K562 (cell line): ENCODE data around the gene ELF3. TPM values are rescaled to one million over a fixed set of nuclear protein-coding genes. Genes with fewer than 3 reads are reported as not detected.
A peak's percentile ranks its signal among the peaks of the same experiment; 100 is the strongest.

Source experiments
- BCL6 ChIP-seq: fragments of 250-450 bp; sonication (Bioruptor Pico); IDR thresholded peaks from 2 replicates; pipeline ENCODE4 v1.4.0; 2020
- CBX3 ChIP-seq, 2 experiments: IDR thresholded peaks; 1 replicate in 1 of 2; 2 replicates in 1 of 2; pipeline ENCODE4 v1.6.1; 2012; ENCODE audit warnings: inconsistent platforms in 2 of 2, low read length in 2 of 2, borderline replicate concordance in 1 of 2, control low read depth in 1 of 2
- CSDE1 ChIP-seq, 2 experiments: fragments of 450-650 bp; IDR thresholded peaks; 2 replicates each; pipeline ENCODE4 v1.6.1; 2016; ENCODE audit warnings: mild to moderate bottlenecking in 1 of 2
- DACH1 ChIP-seq: fragments of 450-650 bp; IDR thresholded peaks from 2 replicates; pipeline ENCODE4 v1.6.1; 2018; ENCODE audit not compliant: partially characterized antibody
- FOXA3 ChIP-seq, 2 experiments: fragments of 450-650 bp in 1 of 2; sonication (generic) in 1 of 2; formaldehyde crosslinking; IDR thresholded peaks in 1 of 2; conservative IDR thresholded peaks in 1 of 2; 2 replicates each; pipeline versions ENCODE4 v1.4.0 to v1.8.0; 2020 to 2022; ENCODE audit warnings: mild to moderate bottlenecking in 2 of 2, missing genetic modification reagents in 1 of 2
- FUS ChIP-seq: fragments of 200-400 bp; formaldehyde crosslinking; optimal IDR thresholded peaks from 2 replicates; pipeline ENCODE3; 2017; ENCODE audit warnings: low read depth, low read length
- ID3 ChIP-seq, 2 experiments: fragments of 250-450 bp in 1 of 2; fragments of 450-650 bp in 1 of 2; sonication (Bioruptor Pico) in 1 of 2; IDR thresholded peaks; 2 replicates each; pipeline versions ENCODE4 v1.6.1 to v1.8.0; 2016 to 2021; ENCODE audit warnings: mild to moderate bottlenecking in 2 of 2, moderate library complexity in 2 of 2, missing compliant biosample characterization in 1 of 2, missing genetic modification characterization in 1 of 2
- ILK ChIP-seq: fragments of 450-650 bp; IDR thresholded peaks from 2 replicates; pipeline ENCODE4 v1.6.1; 2016; ENCODE audit warnings: missing genetic modification characterization, low read depth, mild to moderate bottlenecking, missing compliant biosample characterization, moderate library complexity, borderline replicate concordance
- MAZ ChIP-seq, 2 experiments: fragments of 450-650 bp in 1 of 2; sonication (generic) in 1 of 2; formaldehyde crosslinking; IDR thresholded peaks in 1 of 2; conservative IDR thresholded peaks in 1 of 2; 2 replicates each; pipeline versions ENCODE4 v1.4.0 to v1.5.0; 2020; ENCODE audit warnings: mild to moderate bottlenecking in 1 of 2, missing genetic modification reagents in 1 of 2
- MED1 ChIP-seq: sonication (generic); formaldehyde crosslinking; IDR thresholded peaks from 2 replicates; pipeline ENCODE4 v1.8.1; 2023; ENCODE audit warnings: missing genetic modification reagents, borderline replicate concordance
- MYC ChIP-seq, 2 experiments: fragments of 250-450 bp in 1 of 2; sonication (Bioruptor Pico) in 1 of 2; IDR thresholded peaks; 2 replicates each; pipeline versions ENCODE4 v1.5.1 to v1.6.1; 2012 to 2021; ENCODE audit warnings: low read depth in 2 of 2, borderline replicate concordance in 1 of 2, improper control_type of control experiment in 1 of 2, low read length in 1 of 2, mild to moderate bottlenecking in 1 of 2, moderate library complexity in 1 of 2
- NONO ChIP-seq, 2 experiments: fragments of 200-400 bp in 1 of 2; fragments of 450-650 bp in 1 of 2; formaldehyde crosslinking in 1 of 2; IDR thresholded peaks; 2 replicates each; pipeline ENCODE4 v1.6.1; 2017; ENCODE audit warnings: low read depth in 2 of 2, mild to moderate bottlenecking in 2 of 2, moderate library complexity in 2 of 2, low read length in 1 of 2
- NR0B1 ChIP-seq: fragments of 450-650 bp; IDR thresholded peaks from one replicate; pipeline ENCODE4 v1.6.1; 2018; ENCODE audit warnings: mild to moderate bottlenecking, moderate library complexity; ENCODE audit not compliant: partially characterized antibody
- POLR3A ChIP-seq: IDR thresholded peaks from 2 replicates; pipeline ENCODE4 v1.6.1; 2011; ENCODE audit warnings: borderline replicate concordance, mild to moderate bottlenecking, moderate library complexity; ENCODE audit not compliant: insufficient read length, insufficient read depth; ENCODE audit errors: extremely low read depth
- RFX5 ChIP-seq: IDR thresholded peaks from 2 replicates; pipeline ENCODE4 v1.6.1; 2011; ENCODE audit warnings: low read depth, mild to moderate bottlenecking, improper control_type of control experiment, low read length
- RUNX1 ChIP-seq: sonication (generic); IDR thresholded peaks from 2 replicates; pipeline ENCODE4 v1.6.1; 2016; ENCODE audit warnings: antibody characterized with exemption, low read depth
- ZNF699 ChIP-seq: fragments of 250-450 bp; sonication (Bioruptor Pico); IDR thresholded peaks from 2 replicates; pipeline ENCODE4 v1.8.0; 2021; ENCODE audit warnings: mild to moderate bottlenecking, moderate library complexity; ENCODE audit not compliant: insufficient replicate concordance
- ZNF780A ChIP-seq: fragments of 250-450 bp; sonication (Bioruptor Pico); IDR thresholded peaks from 2 replicates; pipeline ENCODE4 v1.5.0; 2021; ENCODE audit warnings: mild to moderate bottlenecking
- polyA plus RNA-seq, 8 experiments: library from polyadenylated mRNA; depleted of rRNA in 4 of 8; stranded (reverse) in 5 of 8; unstranded in 3 of 8; fragments of >200 nt; fragmentation: Nextera tagmentation in 2 of 8; fragmentation: Illumina TruSeq in 1 of 8; extraction: Ambion mirVana in 2 of 8; extraction: Trizol in 1 of 8; gene quantifications; 2 replicates each; pipeline versions ENCODE4 v1.2.1 to v1.2.3, GENCODE V29; 2011 to 2014; ENCODE audit warnings: inconsistent platforms in 1 of 8, missing spikeins in 1 of 8
- total RNA-seq, 7 experiments: library from RNA; depleted of rRNA in 6 of 7; stranded (reverse); fragments of >200 nt in 6 of 7; fragmentation: Illumina TruSeq in 2 of 7; extraction: Trizol in 2 of 7; gene quantifications; 2 replicates each; pipeline versions ENCODE4 v1.2.1 to v1.2.3, GENCODE V29; 2011 to 2021; ENCODE audit warnings: low replicate concordance in 1 of 7
- TF ChIP-seq, protein P1 (sequence below), 2 experiments: fragments of 450-650 bp; IDR thresholded peaks; 2 replicates each; pipeline ENCODE4 v1.6.1; 2018; ENCODE audit warnings: mild to moderate bottlenecking in 2 of 2, low read depth in 1 of 2; ENCODE audit not compliant: partially characterized antibody in 2 of 2
- TF ChIP-seq, protein P2 (sequence below): fragments of 200-800 bp; sonication (Bioruptor generic); IDR thresholded peaks from 2 replicates; pipeline ENCODE4 v1.6.1; 2017; ENCODE audit warnings: missing genetic modification characterization, missing compliant biosample characterization

ELF3 gene
- total and polyA plus RNA-seq, 9 of the 15 experiments (the other 6 are each of a cell fraction or from before 2014, with no cell fraction given): 0.03 to 1.2 (median 0.07) TPM; not detected in 4

DNA sequence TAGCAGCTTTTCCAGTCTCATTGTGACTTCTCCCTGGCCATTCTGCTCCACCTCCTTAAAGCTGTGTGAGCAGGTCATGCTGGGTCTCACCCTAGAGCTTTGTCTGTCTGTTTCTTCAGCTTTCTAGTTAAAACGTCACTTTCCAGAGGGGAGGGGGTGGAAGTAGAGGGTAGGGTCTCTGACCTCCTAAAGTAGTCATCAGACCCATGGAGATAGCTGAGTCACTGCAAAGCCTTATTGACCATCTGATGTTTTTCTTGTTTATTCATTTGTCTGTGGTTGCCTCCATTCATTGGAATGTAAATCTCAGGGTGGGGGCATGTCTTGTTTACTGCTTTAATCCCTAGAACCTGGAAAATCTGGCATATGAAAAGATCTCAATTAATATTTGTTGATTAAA is 52.7 kb downstream of the ELF3 start (continued):
- TF ChIP-seq FOXA3 (CRISPR knock-in tag; conservative IDR thresholded peaks at IDR 0.05 in 1 of 2, IDR thresholded peaks at IDR 0.05 in 1 of 2): 0 out of 4 replicates have a peak, but pooled peaks of 1 of the 2 experiments have one; percentile 39
- TF ChIP-seq MYC (IDR thresholded peaks at IDR 0.05; ENCODE audit: low read depth, low read length): no peak
- TF ChIP-seq MYC (CRISPR knock-in tag; IDR thresholded peaks at IDR 0.05; ENCODE audit: borderline replicate concordance, low read depth): no peak
- no peak for TF ChIP-seq BCL6 (CRISPR knock-in tag)
- TF ChIP-seq NONO (IDR thresholded peaks at IDR 0.05; ENCODE audit: low read depth in 2 of 2, low read length in 1 of 2): no peak
- no peak for TF ChIP-seq FUS
- TF ChIP-seq CSDE1 (IDR thresholded peaks at IDR 0.05): no peak
- no peak for TF ChIP-seq RFX5
- TF ChIP-seq DACH1: no peak
- no peak for TF ChIP-seq RUNX1
- TF ChIP-seq MAZ (CRISPR knock-in tag; conservative IDR thresholded peaks at IDR 0.05 in 1 of 2, IDR thresholded peaks at IDR 0.05 in 1 of 2): no peak
- TF ChIP-seq ZNF699 (CRISPR knock-in tag): no peak
- no peak for TF ChIP-seq NR0B1
- TF ChIP-seq MED1 (CRISPR knock-in tag): no peak
- TF ChIP-seq CBX3 (IDR thresholded peaks at IDR 0.05; ENCODE audit: borderline replicate concordance in 1 of 2, low read length in 2 of 2): no peak
- no peak for TF ChIP-seq ID3 (CRISPR knock-in tag; IDR thresholded peaks at IDR 0.05)
- no peak for TF ChIP-seq ID3 (tag; IDR thresholded peaks at IDR 0.05)
- no peak for TF ChIP-seq POLR3A
- TF ChIP-seq ZNF780A (CRISPR knock-in tag): no peak
- TF ChIP-seq, protein P1, sequence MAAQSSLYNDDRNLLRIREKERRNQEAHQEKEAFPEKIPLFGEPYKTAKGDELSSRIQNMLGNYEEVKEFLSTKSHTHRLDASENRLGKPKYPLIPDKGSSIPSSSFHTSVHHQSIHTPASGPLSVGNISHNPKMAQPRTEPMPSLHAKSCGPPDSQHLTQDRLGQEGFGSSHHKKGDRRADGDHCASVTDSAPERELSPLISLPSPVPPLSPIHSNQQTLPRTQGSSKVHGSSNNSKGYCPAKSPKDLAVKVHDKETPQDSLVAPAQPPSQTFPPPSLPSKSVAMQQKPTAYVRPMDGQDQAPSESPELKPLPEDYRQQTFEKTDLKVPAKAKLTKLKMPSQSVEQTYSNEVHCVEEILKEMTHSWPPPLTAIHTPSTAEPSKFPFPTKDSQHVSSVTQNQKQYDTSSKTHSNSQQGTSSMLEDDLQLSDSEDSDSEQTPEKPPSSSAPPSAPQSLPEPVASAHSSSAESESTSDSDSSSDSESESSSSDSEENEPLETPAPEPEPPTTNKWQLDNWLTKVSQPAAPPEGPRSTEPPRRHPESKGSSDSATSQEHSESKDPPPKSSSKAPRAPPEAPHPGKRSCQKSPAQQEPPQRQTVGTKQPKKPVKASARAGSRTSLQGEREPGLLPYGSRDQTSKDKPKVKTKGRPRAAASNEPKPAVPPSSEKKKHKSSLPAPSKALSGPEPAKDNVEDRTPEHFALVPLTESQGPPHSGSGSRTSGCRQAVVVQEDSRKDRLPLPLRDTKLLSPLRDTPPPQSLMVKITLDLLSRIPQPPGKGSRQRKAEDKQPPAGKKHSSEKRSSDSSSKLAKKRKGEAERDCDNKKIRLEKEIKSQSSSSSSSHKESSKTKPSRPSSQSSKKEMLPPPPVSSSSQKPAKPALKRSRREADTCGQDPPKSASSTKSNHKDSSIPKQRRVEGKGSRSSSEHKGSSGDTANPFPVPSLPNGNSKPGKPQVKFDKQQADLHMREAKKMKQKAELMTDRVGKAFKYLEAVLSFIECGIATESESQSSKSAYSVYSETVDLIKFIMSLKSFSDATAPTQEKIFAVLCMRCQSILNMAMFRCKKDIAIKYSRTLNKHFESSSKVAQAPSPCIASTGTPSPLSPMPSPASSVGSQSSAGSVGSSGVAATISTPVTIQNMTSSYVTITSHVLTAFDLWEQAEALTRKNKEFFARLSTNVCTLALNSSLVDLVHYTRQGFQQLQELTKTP (IDR thresholded peaks at IDR 0.05; ENCODE audit: low read depth in 1 of 2, partially characterized antibody in 2 of 2): no peak
- no peak for TF ChIP-seq ILK
- TF ChIP-seq, protein P2, sequence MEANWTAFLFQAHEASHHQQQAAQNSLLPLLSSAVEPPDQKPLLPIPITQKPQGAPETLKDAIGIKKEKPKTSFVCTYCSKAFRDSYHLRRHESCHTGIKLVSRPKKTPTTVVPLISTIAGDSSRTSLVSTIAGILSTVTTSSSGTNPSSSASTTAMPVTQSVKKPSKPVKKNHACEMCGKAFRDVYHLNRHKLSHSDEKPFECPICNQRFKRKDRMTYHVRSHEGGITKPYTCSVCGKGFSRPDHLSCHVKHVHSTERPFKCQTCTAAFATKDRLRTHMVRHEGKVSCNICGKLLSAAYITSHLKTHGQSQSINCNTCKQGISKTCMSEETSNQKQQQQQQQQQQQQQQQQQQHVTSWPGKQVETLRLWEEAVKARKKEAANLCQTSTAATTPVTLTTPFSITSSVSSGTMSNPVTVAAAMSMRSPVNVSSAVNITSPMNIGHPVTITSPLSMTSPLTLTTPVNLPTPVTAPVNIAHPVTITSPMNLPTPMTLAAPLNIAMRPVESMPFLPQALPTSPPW (CRISPR knock-in tag): no peak
